ENCODE data around the gene SLAMF6.
A peak's percentile ranks its signal among the peaks of the same experiment; 100 is the strongest.

The SLAMF6 gene

DNA sequence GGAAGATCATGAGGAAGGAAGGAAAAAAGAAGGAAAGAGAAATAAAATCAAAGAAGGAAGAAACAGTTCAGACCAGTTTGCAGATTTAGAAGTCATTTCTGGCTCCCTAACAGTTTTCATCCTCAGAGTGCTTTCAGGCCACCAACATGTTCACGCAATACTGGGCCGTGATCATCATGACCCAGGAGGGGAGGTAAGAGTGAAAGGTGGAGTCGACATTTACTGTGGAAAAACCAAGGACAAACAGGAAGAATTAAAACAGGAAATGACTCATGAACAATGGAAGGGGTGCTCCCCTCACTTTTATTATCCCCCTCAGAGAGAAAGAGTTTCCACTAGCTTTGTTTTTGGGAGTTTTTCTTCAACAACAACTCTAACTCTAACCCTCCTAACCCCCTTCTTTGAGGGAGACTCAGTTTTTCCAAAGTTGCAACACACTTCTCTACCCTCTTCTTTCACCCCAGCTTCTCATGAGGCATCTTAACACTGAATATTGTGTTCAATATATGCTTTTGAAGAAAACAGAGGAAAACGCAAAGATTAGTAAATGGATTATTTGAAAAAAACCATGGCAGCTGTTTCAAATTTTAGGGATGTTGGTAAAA, 62.3 kb downstream of the SLAMF6 start:
- DNase-seq: no peak

DNA sequence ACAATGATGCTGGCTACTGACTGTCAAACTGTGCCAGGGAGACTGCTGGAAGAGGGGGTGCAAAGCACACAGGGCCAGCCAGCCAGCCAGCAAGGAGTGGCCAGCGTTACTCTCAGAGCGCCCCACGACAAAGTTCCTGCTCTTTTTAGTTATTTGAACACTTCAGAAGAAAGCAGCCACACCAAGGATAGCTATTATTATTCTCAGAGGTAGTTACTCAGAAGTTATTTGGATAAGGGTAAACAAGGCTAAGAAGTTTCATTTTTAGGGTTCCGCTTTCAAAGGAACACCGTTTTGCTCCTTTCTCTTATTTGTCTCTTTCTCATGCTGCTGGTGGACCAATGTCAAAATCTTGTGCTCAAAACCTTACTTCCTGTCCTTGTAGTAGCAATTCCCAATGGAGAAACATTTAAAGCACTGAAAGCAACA, 62.8 kb downstream of the SLAMF6 start:
- no peak for DNase-seq

DNA sequence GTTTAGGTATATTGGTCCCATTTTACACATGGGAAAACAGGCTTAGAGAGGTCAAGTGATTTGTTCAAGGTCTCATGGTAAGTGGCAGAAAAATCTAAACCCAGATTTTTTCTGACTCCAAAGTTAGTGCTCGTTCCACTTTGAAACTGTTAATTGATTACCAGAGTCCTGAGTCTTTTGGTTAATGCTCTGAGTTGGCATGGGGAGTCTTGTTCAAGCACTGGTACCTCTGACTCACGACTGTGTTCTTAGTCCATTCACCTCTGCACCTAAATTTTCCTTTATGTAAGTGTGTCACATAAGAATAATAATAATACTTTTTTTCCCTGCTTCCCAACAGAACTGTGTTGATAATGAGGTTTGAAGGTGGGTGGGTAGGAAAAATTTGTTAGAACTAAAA, 63.4 kb downstream of the SLAMF6 start:
- no peak for DNase-seq

DNA sequence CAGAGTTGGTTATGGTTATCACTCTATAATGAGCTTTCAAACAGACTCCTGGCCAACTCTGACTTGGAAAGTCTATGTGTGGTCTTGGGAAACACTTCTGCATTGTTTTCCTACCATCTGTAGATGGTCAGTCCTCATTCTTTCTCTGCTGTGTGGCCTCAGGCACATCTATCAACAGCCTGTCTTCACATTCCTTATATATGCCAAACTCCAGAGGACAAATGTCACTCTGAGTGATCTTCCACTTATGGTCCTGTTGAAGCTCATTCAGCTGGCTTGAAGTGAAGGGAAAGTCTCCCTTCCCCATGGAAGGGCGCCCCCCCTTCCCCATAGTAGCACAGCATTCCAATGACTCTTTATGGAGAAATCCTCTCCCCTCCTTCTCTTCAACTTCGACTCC, 64.0 kb downstream of the SLAMF6 start:
- no peak for DNase-seq

DNA sequence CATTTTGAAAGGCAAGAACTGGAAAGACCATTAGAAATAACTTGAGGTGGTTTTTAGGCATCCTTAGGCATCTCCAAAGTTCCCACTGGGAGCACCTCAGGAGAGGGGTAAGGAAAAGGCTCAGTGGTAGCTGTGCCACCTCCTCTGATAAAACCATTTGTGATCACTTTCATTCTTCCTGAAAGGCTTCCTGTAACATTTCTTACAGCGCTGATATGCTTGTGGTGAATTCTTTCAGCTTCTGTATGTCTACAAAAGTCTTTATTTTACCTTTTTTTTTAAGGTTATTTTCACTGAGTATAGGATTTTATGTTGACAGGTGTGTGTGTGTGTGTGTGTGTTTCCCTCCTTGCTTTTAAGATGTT, 67.9 kb downstream of the SLAMF6 start:
- DNase-seq: no peak

DNA sequence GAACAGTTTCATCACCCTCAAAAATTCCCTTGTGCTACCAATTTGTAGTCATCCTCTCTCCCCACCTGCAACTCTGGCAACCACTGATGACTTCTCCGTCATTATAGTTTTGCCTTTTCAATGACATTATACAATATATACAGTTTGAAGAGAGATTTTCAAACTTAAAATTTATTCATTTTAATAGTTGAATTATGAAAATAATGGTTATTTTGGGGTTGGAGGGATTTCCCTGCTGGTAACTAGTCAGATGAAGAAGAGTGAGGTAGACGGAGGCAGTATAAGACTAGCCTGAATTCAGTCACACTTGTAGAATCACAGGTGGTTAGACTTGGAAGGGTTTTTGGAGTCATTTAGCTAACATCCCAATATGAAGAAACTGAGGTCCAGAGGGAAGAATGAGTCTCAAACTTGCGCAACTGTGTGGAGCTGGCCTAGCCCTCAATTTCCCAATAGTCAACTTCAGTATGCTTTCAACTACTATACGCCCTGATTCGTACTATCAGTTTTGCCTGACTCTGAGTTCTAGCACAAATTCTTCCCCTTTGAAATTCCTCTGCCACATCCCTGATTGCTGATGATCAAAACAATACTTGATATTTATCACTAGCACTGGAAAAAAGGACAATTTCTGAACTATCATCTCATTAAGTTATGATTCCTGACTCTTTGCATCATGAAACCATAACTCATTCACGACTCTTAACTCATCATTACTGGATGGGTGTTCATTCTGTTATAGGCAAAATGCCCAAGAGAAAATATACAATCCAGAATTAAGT, 68.5 kb downstream of the SLAMF6 start:
- no peak for DNase-seq

DNA sequence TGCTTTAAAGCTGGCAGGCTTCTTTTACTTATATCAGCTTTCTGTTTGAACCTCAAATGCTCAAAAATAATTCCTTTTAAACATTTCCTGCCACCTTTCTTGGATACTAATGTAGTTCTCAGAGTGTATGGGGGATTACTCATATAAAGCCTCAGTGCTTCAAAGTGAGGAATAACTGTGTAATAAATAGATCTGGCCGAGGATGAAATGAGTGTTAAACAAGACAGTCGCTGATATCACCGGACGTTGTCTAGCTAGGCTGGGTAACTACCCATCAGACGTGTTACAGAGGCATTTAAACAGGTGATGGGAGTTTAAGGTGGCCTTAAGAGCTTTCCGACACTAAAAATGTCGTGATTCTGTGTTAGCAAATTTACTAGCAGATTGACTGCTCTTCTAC, 69.6 kb downstream of the SLAMF6 start:
- DNase-seq: no peak

DNA sequence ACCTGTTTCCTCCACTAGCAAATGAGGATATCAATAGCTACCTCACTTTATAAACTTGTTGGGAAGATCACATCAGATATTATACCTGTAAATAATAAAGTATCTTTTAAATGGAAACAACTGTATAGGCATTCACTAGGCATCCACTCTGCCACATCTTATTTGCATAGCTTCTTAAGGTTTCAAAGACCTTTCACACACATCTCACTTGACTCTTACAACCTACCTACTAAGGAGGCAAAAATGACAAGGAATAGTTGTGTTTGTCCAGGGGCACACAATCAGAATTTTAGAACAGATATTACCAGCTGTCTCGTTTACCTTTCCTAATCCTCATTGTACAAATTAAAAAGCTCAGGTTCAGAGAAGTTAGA, 71.2 kb downstream of the SLAMF6 start:
- DNase-seq: no peak

DNA sequence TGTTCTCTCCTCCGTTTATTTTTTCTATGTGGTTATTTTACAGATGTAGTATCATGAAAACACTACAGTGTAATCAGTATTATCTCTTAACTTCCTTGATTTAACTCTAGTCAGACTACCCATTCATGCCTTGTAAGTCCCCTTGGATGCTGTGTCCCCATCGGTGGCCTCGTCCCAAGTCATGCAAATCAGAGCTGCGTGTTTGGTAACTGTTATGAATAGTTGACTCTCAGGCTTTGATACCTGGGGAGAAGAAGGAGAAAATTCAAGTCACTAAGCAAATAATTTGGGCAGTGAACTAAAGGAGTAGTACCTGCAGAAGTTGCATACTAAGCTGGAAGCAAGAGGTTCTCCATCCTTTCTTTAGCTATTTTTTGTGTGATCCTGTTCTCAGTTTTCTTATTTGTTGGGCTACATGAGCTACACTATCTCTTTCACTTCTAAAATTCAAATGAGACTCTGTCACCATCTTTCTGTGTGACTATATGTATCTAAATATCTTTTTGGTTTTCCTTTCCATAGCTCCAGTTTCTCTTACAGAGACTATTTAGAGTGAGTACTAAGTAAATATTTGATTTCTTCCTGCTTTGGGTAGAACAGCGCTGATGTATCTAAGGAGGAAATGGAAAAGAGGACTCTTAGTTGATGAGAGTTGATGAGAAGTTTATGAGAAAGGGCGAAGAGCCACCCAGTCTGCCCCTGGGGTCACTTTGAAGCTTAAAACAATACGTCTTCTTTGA, 71.8 kb downstream of the SLAMF6 start:
- DNase-seq: no peak

DNA sequence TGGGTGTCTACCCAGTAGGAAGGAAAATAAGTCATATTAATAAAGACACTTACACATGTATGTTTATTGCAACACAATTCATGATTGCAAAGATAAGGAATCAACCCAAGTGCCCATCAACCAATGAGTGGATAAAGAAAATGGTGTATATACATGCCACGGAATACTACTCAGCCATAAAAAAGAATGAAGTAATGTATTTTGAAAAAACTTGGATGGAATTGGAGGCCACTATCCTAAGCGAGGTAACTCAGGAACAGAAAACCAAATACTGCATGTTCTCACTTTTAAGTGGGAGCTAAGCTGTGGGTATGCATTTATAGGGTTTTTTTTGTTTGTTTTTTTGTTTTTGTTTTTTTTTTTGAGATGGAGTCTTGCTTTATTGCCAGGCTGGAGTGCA, 73.6 kb downstream of the SLAMF6 start:
- no peak for DNase-seq

DNA sequence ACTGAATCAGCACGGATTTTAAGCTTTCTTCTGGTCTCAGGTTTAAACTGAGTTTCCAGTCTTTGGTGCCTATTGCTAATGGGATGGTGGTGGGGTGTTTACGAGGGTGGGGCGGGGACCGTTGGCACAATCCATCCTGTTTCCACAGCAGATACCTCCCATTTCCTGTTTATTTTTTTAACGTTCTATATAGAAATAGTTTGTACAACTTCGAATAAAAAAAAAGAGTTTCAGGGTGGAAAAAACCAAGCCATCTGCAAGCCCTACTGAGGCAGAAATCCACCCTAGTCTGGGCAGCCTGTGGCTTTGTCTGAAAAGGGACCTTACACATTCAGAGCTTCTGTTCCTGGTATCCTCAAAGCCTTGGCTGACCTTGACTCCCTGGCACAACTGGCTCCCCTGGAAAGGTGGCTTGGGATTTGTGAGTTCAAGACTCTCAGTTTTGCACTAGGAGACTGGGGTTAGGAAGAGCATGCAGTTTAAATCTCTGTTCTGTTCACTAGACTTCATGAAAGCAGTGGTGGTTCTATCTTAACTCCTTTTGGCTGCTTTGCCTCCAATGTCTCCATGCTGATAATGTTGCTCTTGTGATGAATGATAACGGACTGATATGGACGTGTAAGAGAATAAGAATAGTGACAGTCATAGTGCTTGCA, 76.0 kb downstream of the SLAMF6 start:
- DNase-seq: no peak

DNA sequence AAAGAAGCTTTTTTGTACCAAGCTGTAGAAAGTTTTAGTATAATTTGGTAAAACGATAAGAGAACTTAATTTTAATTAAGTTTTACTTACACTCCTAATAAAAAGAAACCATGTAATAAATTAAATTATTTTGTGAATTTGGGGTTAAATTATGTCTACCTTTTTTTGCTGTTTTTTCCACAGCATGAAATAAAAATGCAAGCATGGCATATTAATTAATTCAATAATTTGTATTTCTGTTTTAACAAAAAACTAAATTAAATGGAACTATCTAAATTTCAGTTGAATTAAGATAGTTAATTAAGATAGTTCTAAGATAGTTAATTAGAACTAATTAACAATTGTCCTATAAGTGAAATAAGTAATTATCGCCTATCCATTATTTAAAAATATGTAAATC, 83.3 kb downstream of the SLAMF6 start:
- no peak for DNase-seq

DNA sequence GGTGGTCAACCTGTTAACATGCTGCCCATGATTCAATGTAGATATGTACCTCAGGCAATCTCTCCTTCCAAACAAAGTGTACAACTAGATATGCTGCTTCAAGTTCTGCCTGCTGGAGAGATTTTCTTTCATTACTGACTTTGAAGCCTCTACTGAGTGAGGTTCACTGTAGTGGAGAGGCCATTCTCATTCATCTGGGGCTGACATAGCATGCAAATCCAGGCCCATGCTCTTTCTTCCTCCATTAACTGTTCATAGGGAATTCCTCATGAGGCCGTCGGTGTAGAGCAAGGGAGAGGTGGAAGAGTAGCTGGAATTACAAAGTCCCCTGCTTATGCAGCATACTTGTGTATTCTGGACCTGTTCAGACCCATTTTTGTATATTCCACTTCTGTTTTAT, 84.1 kb downstream of the SLAMF6 start:
- peak; percentile 20 for DNase-seq

DNA sequence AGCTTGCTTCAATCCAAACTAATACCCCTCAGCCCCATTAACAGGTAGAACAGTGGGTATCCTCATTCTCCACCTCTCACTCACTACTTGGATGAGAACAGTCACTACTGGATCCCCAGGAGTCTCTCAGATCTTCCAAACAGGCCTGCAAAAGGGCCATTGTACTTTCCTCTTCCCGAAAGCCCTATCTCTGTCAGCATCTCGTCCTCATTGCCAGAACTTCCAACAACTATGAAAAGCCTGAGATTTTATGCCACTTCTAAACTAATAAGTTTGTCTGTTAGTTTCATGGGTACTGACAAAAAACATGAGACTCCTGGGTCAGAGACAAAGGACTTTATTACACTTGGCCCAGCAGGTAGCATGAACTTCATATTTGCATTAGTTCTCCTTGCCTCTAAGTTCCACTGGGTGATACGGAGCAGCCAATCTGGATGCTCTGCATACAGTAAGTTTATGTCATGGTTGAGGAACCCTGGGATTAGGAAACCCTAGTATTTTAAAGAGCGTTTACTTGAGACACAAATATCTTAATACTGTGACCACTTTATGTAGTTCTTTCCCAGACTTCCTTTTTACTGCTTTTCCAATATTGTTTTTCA, 84.6 kb downstream of the SLAMF6 start:
- no peak for DNase-seq

DNA sequence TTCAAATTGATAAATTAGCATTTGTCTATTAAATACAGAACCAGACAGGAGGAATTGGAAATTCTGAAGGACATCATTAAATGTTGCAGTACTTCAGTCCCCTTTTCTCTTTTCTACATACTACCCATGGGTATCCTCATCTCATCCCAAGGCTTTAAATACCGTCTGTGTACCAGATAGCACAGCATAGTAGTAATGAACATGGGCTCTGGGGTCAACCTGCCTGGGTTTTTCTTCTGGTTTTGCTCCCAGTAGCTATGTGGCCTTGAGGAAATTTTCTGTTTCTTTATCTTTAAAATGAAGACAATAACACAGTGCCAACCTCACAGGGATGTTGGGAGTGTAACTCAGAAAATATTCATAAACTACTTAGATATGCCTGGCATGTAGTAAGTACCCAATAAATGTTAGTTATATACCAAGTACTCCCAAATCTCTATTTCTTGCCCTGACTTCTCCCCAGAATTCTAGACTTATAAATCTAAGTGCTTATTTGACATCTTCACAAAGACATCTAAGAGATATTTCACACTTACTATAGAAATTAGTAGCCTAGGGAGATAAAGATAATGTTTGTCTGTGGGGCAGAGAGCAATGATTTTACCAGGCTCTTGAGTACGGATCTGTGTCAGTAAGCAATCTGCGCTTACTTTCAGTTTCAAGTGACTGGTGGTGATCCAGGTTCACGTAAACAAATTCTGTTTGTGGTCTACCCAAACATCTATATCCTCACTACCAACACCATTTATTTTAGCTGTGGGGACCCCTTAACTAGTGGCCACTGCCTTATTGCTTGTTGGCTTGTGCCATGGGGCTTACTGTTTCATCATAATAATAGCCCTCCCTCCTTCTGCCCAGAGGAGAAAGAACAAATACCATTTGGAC, 85.4 kb downstream of the SLAMF6 start:
- DNase-seq: no peak

DNA sequence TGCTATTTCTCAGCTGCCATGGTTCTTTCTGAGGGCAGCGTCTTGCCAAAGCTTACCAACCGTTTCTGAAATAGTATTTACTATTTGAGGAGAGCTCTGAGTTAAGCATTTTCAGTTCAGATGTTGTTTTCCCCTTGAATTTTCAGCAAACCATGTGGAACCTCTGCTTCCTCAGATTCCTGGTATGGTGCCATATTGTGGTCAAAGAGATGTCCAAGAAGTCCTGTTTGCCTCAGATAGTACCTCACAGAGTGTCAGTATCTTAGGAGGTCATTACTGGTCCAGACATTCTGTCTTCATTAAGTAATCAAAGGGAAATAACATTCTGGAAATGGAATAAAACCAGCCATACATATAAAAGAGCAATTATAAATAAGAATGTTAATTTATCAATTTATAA, 86.1 kb downstream of the SLAMF6 start:
- DNase-seq: no peak

Measured in eye (tissue), 1 donor.